Activated gamma-delta T cell treated with anti-CD3 and anti-CD28 coated beads, Interleukin-2, amount 50 U/mL, for 16 hours (primary cell): ENCODE results near the gene ANGPTL4.

Experiments used
- DNase-seq: peaks from one replicate; pipeline ENCODE4 v3.0.0-alpha.2; 2020; ENCODE audit warnings: low read depth

Gene ANGPTL4

DNA sequence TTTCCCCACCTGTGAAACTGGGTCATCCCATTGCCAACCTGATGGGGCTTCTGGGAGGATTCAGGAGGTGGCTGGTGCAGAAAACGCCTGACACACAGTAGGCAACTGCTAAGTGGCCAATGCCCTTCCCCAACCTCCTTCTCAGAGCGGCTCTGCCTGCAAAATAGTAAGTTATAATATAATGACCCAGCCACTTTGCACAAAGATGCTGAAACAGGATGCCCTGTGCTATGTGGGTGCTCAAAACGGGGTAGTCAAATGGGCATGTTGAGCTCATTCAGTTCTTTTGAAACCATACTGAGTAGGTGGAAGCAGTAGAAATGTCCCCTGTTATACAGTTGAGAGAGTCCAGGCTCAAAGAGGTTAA, 49.7 kb downstream of the ANGPTL4 start:
- no peak for DNase-seq

DNA sequence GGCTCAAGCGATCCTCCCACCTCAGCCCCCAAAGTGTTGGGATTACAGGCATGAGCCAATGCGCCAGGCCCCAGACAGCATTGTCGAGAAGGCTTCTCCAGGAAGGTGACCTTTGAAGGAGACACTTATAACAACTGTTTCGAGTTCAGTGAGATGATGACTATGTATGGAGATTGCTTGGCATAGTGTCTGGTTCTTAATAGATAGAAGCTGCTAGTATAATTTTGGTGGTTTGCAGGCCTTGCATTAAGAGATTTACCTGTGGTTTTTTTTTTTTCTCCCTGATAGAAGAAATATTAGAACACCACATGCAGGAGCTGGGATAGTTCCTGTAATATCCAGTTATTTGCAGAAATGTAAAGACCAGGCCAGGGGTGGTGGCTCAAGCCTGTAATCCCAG, 52.8 kb downstream of the ANGPTL4 start:
- no peak for DNase-seq

DNA sequence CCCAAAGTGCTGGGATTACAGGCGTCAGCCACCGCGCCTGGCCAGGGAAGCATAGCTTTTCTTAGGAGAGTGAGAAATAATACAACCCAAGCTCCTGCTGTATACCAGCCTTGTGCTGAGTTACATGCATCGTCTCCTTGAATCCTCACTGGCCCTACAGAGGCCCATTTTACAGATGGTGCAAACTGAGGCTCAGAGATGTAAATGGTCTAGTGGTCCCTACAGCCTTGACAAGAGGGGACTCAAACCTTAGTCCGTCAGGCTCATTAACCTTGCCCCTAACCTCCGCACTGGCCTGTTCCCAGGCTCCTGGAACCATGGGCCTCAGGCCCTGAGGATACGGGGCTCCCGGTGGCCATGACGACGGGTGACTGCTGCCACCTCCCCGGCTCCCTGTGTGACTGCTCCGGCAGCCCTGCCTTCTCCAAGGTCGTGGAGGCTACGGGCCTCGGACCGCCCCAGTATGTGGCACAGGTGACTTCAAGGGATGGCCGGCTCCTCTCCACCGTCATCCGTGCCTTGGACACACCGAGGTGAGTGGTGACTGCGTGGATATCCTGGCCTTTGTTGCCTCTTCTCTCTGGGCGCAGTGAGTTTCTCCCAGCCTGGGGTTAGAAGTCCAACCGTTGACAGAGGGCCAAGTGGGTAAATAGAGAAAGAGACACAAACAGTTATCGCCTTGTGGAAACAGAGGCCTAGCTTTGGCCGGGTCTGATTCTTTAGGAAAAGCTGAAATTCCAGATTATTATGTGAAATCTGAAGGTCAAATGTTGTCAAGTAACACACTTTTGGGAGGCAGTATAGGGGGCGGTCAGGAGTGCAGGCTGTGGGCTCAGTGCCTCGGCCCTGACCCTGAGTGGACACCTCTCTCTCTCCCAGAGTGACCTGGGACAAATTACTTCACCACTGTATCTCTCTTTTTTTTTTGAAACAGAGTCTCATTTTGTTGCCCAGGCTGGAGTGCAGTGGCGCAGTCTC, 57.8 kb downstream of the ANGPTL4 start:
- DNase-seq: no peak

DNA sequence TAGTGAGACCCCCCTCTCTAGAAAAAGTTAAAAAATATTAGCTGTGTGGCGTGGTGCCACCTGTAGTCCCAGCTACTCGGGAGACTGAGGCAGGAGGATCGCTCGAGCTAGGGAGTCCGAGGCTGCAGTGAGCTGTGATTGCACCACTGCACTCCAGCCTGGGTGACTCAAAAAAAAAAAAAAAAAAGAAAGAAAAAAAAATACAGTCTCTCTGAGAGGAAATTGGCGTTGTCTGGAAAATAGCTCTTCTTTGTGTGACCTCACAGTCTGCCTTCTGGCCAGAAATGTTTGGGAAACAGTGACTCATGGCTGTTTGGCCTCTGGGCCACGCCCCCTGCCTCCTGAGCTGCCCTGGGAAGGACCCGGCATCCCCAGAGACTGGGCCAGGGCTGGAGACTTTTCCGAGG, 59.9 kb downstream of the ANGPTL4 start:
- DNase-seq: no peak
